PFSK-1 (cell line): ENCODE results near the gene OSBPL3.

Experiments used
- POLR2AphosphoS5 ChIP-seq: IDR thresholded peaks from 2 replicates; pipeline ENCODE4 v1.6.1; 2012; ENCODE audit warnings: low read depth, mild to moderate bottlenecking, control low read depth, low read length, moderate library complexity
- REST ChIP-seq, 2 experiments: IDR thresholded peaks; 2 replicates each; pipeline versions ENCODE4 v1.6.1 to v1.8.0; 2011 to 2012; ENCODE audit warnings: low read depth in 2 of 2, low read length in 2 of 2, control low read depth in 1 of 2, inconsistent platforms in 1 of 2, mild to moderate bottlenecking in 1 of 2, moderate library complexity in 1 of 2; ENCODE audit not compliant: insufficient read depth in 1 of 2
- SIN3A ChIP-seq: IDR thresholded peaks from 2 replicates; pipeline ENCODE4 v1.6.1; 2012; ENCODE audit warnings: mild to moderate bottlenecking, low read length, moderate library complexity, borderline replicate concordance; ENCODE audit not compliant: insufficient read depth
- TAF1 ChIP-seq: IDR thresholded peaks from 2 replicates; pipeline ENCODE4 v1.6.1; 2012; ENCODE audit warnings: low read length, control low read depth, borderline replicate concordance; ENCODE audit not compliant: insufficient read depth

- TF ChIP-seq SIN3A (no peak), TAF1 (no peak), POLR2AphosphoS5 (no peak), REST (IDR thresholded peaks at IDR 0.05; ENCODE audit: insufficient read depth in 1 of 2, low read depth in 2 of 2, low read length in 2 of 2) (no peak)
These were observed 212.0 kb downstream of the OSBPL3 start for GRCh38 chr7:24767878-24768569.
